K562 (cell line): ENCODE results near the gene PRMT3. TPM values are rescaled to one million over a fixed set of nuclear protein-coding genes. Genes with fewer than 3 reads are reported as not detected.

ENCODE experiments used
- ATAC-seq: fragments of 200-7000 bp; cut with Tn5 transposase; 3 replicates; pipeline ENCODE4 v1.9.1; 2020; ENCODE audit warnings: moderate library complexity
- BruUV-seq: library from RNA; stranded (reverse); fragments of 400-500 nt; replicated peaks from 2 replicates; lab custom pipeline; 2021; lab: Mats Ljungman, UMichigan
- CTCF ChIA-PET: fragments of 300-600 bp; formaldehyde crosslinking; extraction: SDS; loops from one replicate; lab custom pipeline; 2021; ENCODE audit warnings: low intra/inter-chr PET ratio; lab: Yijun Ruan, JAX
- POLR2A ChIA-PET: fragments of 300-600, 350-650 bp; sonication (Branson Sonifier 250); formaldehyde crosslinking; extraction: SDS; loops from one replicate; lab custom pipeline; 2021; ENCODE audit warnings: antibody characterized with exemption, inconsistent platforms; lab: Yijun Ruan, JAX
- DNase-seq, 4 experiments: peaks; one replicate each; pipeline versions ENCODE4 v3.0.0 to v3.0.0-alpha.2; 2011 to 2018; ENCODE audit warnings: low spot score in 3 of 4, mixed read lengths in 3 of 4; ENCODE audit errors: extremely low read depth in 1 of 4
- FAIRE-seq: peaks from 2 replicates; lab custom pipeline; 2011; peaks lifted over from hg19 to GRCh38; lab: Jason Lieb, UNC
- H2AFZ ChIP-seq: 2 replicates; pipeline ENCODE4 v1.6.0; 2011; ENCODE audit warnings: low read depth, low read length, control low read depth, inconsistent platforms
- H3K27ac ChIP-seq: fragments of 200-600 bp; 3 replicates; pipeline ENCODE4 v1.8.0; 2011; ENCODE audit warnings: low read depth, mild to moderate bottlenecking, control low read depth, inconsistent platforms, low read length, moderate library complexity, mixed read lengths; ENCODE audit errors: extremely low read depth
- H3K27me3 ChIP-seq, 2 experiments: fragments of 300-600 bp in 1 of 2; 2 replicates in 1 of 2; 3 replicates in 1 of 2; pipeline versions ENCODE4 v1.6.0 to v1.8.0; 2011; ENCODE audit warnings: inconsistent platforms in 2 of 2, low read length in 2 of 2, mild to moderate bottlenecking in 1 of 2, mixed read lengths in 1 of 2, moderate library complexity in 1 of 2; ENCODE audit not compliant: control insufficient read depth in 2 of 2, insufficient read depth in 2 of 2
- H3K36me3 ChIP-seq: fragments of 300-600 bp; 3 replicates; pipeline ENCODE4 v1.8.0; 2011; ENCODE audit warnings: mild to moderate bottlenecking, low read length, inconsistent platforms; ENCODE audit not compliant: control insufficient read depth, insufficient read depth
- H3K4me1 ChIP-seq, 2 experiments: fragments of 200-600 bp in 1 of 2; replicated peaks in 1 of 2; 2 replicates in 1 of 2; 3 replicates in 1 of 2; pipeline versions ENCODE4 v1.5.1 to v1.8.0; 2011; ENCODE audit warnings: inconsistent platforms in 2 of 2, low read length in 2 of 2, mild to moderate bottlenecking in 1 of 2, mixed read lengths in 1 of 2, moderate library complexity in 1 of 2; ENCODE audit not compliant: control insufficient read depth in 2 of 2, insufficient read depth in 2 of 2
- H3K4me2 ChIP-seq: 2 replicates; pipeline ENCODE4 v1.6.1; 2011; ENCODE audit warnings: low read length, control low read depth, inconsistent platforms, mixed read lengths; ENCODE audit not compliant: insufficient read depth
- H3K4me3 ChIP-seq: fragments of 200-600 bp; sonication (generic), shearing (Covaris generic); 2 replicates; pipeline ENCODE4 v1.5.1; 2016; ENCODE audit warnings: control low read depth, inconsistent platforms
- H3K79me2 ChIP-seq: fragments of 200-600 bp; 3 replicates; pipeline ENCODE4 v1.8.0; 2011; ENCODE audit warnings: low read length, inconsistent platforms; ENCODE audit not compliant: control insufficient read depth, insufficient read depth
- H3K9ac ChIP-seq, 2 experiments: 2 replicates each; pipeline versions ENCODE4 v1.6.0 to v1.6.1; 2011; ENCODE audit warnings: low read depth in 2 of 2, low read length in 2 of 2, control low read depth in 1 of 2, inconsistent platforms in 1 of 2, mild to moderate bottlenecking in 1 of 2, mixed read lengths in 1 of 2; ENCODE audit not compliant: insufficient read depth in 1 of 2
- H3K9me1 ChIP-seq: one replicate; pipeline ENCODE4 v1.6.0; 2011; ENCODE audit warnings: inconsistent platforms, mild to moderate bottlenecking, low read length, moderate library complexity; ENCODE audit not compliant: control insufficient read depth, insufficient read depth
- H3K9me3 ChIP-seq: replicated peaks from 2 replicates; pipeline ENCODE4 v1.5.1; 2011; ENCODE audit warnings: low read depth, low read length, inconsistent platforms; ENCODE audit not compliant: control insufficient read depth, insufficient read depth
- H4K20me1 ChIP-seq: replicated peaks from 2 replicates; pipeline ENCODE4 v1.6.1; 2011; ENCODE audit warnings: low read length, inconsistent platforms, mixed read lengths; ENCODE audit not compliant: control insufficient read depth, insufficient read depth
- CBFA2T2 ChIP-seq: fragments of 450-650 bp; conservative IDR thresholded peaks from 2 replicates; pipeline ENCODE4 v1.6.1; 2017; ENCODE audit warnings: mild to moderate bottlenecking
- DNMT1 ChIP-seq: fragments of 450-650 bp; IDR thresholded peaks from 2 replicates; pipeline ENCODE4 v1.6.1; 2016; ENCODE audit warnings: antibody characterized with exemption, mild to moderate bottlenecking
- FOXA3 ChIP-seq, 2 experiments: fragments of 450-650 bp in 1 of 2; sonication (generic) in 1 of 2; formaldehyde crosslinking; IDR thresholded peaks in 1 of 2; conservative IDR thresholded peaks in 1 of 2; 2 replicates each; pipeline versions ENCODE4 v1.4.0 to v1.8.0; 2020 to 2022; ENCODE audit warnings: mild to moderate bottlenecking in 2 of 2, missing genetic modification reagents in 1 of 2
- HNRNPK ChIP-seq: fragments of 200-400 bp; formaldehyde crosslinking; IDR thresholded peaks from one replicate; pipeline ENCODE4 v1.6.1; 2018; ENCODE audit warnings: mild to moderate bottlenecking, low read depth, low read length; ENCODE audit not compliant: poor library complexity, severe bottlenecking
- NCOA6 ChIP-seq: fragments of 450-650 bp; IDR thresholded peaks from 2 replicates; pipeline ENCODE4 v1.6.1; 2017; ENCODE audit warnings: mild to moderate bottlenecking
- PCBP1 ChIP-seq: fragments of 200-400 bp; formaldehyde crosslinking; IDR thresholded peaks from 2 replicates; pipeline ENCODE4 v1.6.1; 2018; ENCODE audit warnings: mild to moderate bottlenecking, low read depth, low read length; ENCODE audit not compliant: poor library complexity, severe bottlenecking
- ZNF12 ChIP-seq: sonication (generic); formaldehyde crosslinking; IDR thresholded peaks from 2 replicates; pipeline ENCODE4 v1.4.0; 2020; ENCODE audit warnings: mild to moderate bottlenecking, missing genetic modification reagents
- WGBS: fragments of 100-300 bp; shearing (Covaris generic); methylation state at CpG from one replicate; pipeline ENCODE4 v1.1.6; 2016; ENCODE audit warnings: low coverage, mixed read lengths; ENCODE audit not compliant: insufficient coverage; ENCODE audit errors: missing lambda C conversion rate; 5-methylcytosine and 5-hydroxymethylcytosine counted together
- in situ Hi-C: fragments of 300-500 bp; cut with MboI; formaldehyde crosslinking; loops from 4 replicates; pipeline ENCODE4 v1.15.0; 2018; ENCODE audit warnings: inconsistent platforms, mixed read lengths
- intact Hi-C: fragments of 100-400 bp; cut with micrococcal nuclease; formaldehyde crosslinking; loops from 2 replicates; pipeline ENCODE4 v1.14.2; 2022
- polyA plus RNA-seq, 8 experiments: library from polyadenylated mRNA; depleted of rRNA in 4 of 8; stranded (reverse) in 5 of 8; unstranded in 3 of 8; fragments of >200 nt; fragmentation: Nextera tagmentation in 2 of 8; fragmentation: Illumina TruSeq in 1 of 8; extraction: Ambion mirVana in 2 of 8; extraction: Trizol in 1 of 8; gene quantifications; 2 replicates each; pipeline versions ENCODE4 v1.2.1 to v1.2.3, GENCODE V29; 2011 to 2014; ENCODE audit warnings: inconsistent platforms in 1 of 8, missing spikeins in 1 of 8
- total RNA-seq, 7 experiments: library from RNA; depleted of rRNA in 6 of 7; stranded (reverse); fragments of >200 nt in 6 of 7; fragmentation: Illumina TruSeq in 2 of 7; extraction: Trizol in 2 of 7; gene quantifications; 2 replicates each; pipeline versions ENCODE4 v1.2.1 to v1.2.3, GENCODE V29; 2011 to 2021; ENCODE audit warnings: low replicate concordance in 1 of 7

The PRMT3 gene
- total and polyA plus RNA-seq, 9 of the 15 experiments (the other 6 are each of a cell fraction or from before 2014, with no cell fraction given), result 24.0 to 62.1 (median 44.7) TPM

DNA sequence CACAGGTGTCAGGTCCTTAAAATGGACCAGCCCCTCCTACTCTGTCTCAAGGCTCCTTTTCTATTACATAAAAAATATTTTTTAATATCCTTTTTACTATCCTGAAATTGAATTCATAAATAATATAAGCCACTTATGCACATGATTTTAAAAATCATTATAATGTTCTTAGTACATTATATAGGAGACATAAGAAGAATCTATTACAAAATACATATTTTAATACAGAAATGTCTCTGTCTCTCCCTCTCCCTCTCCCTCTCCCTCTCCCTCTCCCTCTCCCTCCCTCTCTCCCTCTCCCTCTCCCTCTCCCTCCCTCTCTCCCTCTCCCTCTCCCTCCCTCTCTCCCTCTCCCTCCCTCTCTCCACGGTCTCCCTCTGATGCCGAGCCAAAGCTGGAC lies 159.9 kb downstream of the PRMT3 start:
- in situ Hi-C loops, result no loop called here
- Histone ChIP-seq H3K27ac (no peak overlapping the region), H3K4me2 (no peak overlapping the region), H2AFZ (no peak overlapping the region), H3K9ac (no peak overlapping the region), H3K27me3 (peaks cover 3 to 4% of the 10 kb centered on the region in 2 experiments; a peak in 3 of 5 replicates), H3K9me1 (no peaks in the 10 kb centered on the region), H3K4me3 (no peak overlapping the region), H3K36me3 (no peaks in the 10 kb centered on the region), H3K9me3 (no peaks in the 10 kb centered on the region), H3K79me2 (no peaks in the 10 kb centered on the region), H4K20me1 (no peaks in the 10 kb centered on the region; the same call in 1 of the 2 replicates), H3K4me1 (no peaks in the 10 kb centered on the region; a peak in 1 of 5 replicates)
- TF ChIP-seq CBFA2T2, result no peak
- peak; percentile 26 for TF ChIP-seq PCBP1
- TF ChIP-seq HNRNPK, result peak; percentile 55
- TF ChIP-seq FOXA3 (CRISPR knock-in tag; conservative IDR thresholded peaks at IDR 0.05 in 1 of 2, IDR thresholded peaks at IDR 0.05 in 1 of 2), result no peak
- TF ChIP-seq ZNF12 (CRISPR knock-in tag), result no peak
- TF ChIP-seq DNMT1, result no peak
- TF ChIP-seq NCOA6, result no peak
- no TSS peak for BruUV-seq
- ATAC-seq, result no peak
- ChIA-PET CTCF (no interaction called here), POLR2A (no interaction called here)
- no peak for FAIRE-seq
- WGBS, result no CpG with 5 or more reads among the region's 2 CpGs
- intact Hi-C loops, result no loop called here
- DNase-seq, result no peak
